ENCODE results near the gene CENPT.

CENPT gene

GRCh38 chr16:67822511-67822910 is 25.0 kb downstream of the CENPT start:
- no peak overlapping the region for H3K4me3 ChIP-seq (ENCODE audit: control insufficient read depth, low read depth, low read length)
- no peak for DNase-seq (ENCODE audit: low read depth)
- no peak for TF ChIP-seq CTCF (conservative IDR thresholded peaks at IDR 0.05; ENCODE audit: control insufficient read depth, insufficient read depth, low read depth, low read length)

- TF ChIP-seq CTCF (conservative IDR thresholded peaks at IDR 0.05; ENCODE audit: control insufficient read depth, insufficient read depth, low read depth, low read length) = no peak
- no peak overlapping the region for H3K4me3 ChIP-seq (ENCODE audit: control insufficient read depth, low read depth, low read length)
- no peak for DNase-seq (ENCODE audit: low read depth)
These were observed 26.8 kb downstream of the CENPT start for GRCh38 chr16:67820608-67821259.

- TF ChIP-seq CTCF (conservative IDR thresholded peaks at IDR 0.05; ENCODE audit: control insufficient read depth, insufficient read depth, low read depth, low read length) = no peak
- no peak for DNase-seq (ENCODE audit: low read depth)
These were observed 32.9 kb downstream of the CENPT start for GRCh38 chr16:67814567-67814966.

GRCh38 chr16:67811899-67812298 is 35.6 kb downstream of the CENPT start:
- no peak overlapping the region for H3K4me3 ChIP-seq (ENCODE audit: control insufficient read depth, low read depth, low read length)
- no peak for DNase-seq (ENCODE audit: low read depth)
- no peak for TF ChIP-seq CTCF (conservative IDR thresholded peaks at IDR 0.05; ENCODE audit: control insufficient read depth, insufficient read depth, low read depth, low read length)

More at GRCh38 chr16:67814567-67814966, 32.9 kb downstream of the CENPT start:
- no peak overlapping the region for H3K4me3 ChIP-seq (ENCODE audit: control insufficient read depth, low read depth, low read length)

GRCh38 chr16:67807148-67807682 is 40.3 kb downstream of the CENPT start:
- no peak for TF ChIP-seq CTCF (conservative IDR thresholded peaks at IDR 0.05; ENCODE audit: control insufficient read depth, insufficient read depth, low read depth, low read length)
- H3K4me3 ChIP-seq (ENCODE audit: control insufficient read depth, low read depth, low read length) = peak overlapping the region; percentile 94
- DNase-seq (ENCODE audit: low read depth) = no peak

- peak; percentile 99 for DNase-seq (ENCODE audit: low read depth)
- H3K4me3 ChIP-seq (ENCODE audit: control insufficient read depth, low read depth, low read length) = peak within 1 kb of the TSS; percentile 94
- no peak for TF ChIP-seq CTCF (conservative IDR thresholded peaks at IDR 0.05; ENCODE audit: control insufficient read depth, insufficient read depth, low read depth, low read length)
These were observed 40.9 kb downstream of the CENPT start, which contains the start of the genes RANBP10 and TSNAXIP1 for GRCh38 chr16:67806428-67807147. Gene RANBP10 (minus strand): TSS chr16:67806560. CDS start chr16:67806536, 24 bp downstream. Gene TSNAXIP1 (plus strand): TSS chr16:67806889. CDS start chr16:67807150, 261 bp downstream.

All from fibroblast of mammary gland (primary cell).